Activated CD4-positive, alpha-beta T cell treated with anti-CD3 and anti-CD28 coated beads for 24 hours (primary cell): ENCODE measurements around the gene ARHGEF28.

Experiments
- DNase-seq, 2 donors: peaks; one replicate each; pipeline ENCODE4 v3.0.0-alpha.2; 2020; ENCODE audit warnings: low read depth in 2 of 2

ARHGEF28 gene

DNA sequence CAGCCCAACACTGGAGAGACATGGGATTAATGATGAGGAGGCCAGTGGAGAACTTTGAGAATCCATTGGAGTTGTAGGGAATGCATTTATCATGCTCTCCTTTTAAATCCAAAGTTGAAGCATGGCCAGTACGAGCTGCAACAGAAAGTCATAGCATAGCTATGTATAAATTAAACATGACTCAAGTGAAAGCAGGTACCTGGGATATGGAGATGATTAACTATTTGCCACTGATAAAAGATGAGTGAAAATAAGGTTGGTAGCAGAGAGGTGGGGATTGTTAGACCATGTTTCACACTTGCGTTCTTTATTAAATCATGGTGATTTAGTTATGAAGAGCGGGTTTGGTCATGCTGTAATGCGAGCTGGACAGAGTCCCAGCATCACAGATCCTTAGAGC is 189.6 kb downstream of the ARHGEF28 start:
- DNase-seq, result no peak

- DNase-seq, result no peak
Measured at GRCh38 chr5:73816656-73817420, 190.8 kb downstream of the ARHGEF28 start.

- DNase-seq, result no peak
Measured at GRCh38 chr5:73818357-73818756, 192.4 kb downstream of the ARHGEF28 start.

DNA sequence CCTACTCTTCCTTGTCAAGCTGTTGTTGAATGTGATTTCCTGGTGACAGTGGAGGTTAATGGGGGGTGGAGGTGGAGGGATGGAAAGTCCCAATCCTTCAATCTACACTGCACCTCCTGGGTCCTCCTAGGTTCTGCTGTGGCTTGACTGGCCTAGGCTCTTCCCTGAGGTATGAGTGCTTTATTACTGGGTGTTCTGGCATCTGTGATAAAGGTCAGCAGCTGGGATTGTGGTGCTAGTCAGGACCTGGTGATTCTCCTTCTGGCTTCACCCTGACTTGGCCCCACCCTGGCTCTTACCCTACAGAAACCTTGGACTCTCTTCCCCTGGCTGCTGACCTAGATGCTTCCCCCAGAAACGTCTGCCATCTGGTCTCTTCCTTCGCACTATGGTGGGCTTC is 194.3 kb downstream of the ARHGEF28 start:
- no peak for DNase-seq

DNA sequence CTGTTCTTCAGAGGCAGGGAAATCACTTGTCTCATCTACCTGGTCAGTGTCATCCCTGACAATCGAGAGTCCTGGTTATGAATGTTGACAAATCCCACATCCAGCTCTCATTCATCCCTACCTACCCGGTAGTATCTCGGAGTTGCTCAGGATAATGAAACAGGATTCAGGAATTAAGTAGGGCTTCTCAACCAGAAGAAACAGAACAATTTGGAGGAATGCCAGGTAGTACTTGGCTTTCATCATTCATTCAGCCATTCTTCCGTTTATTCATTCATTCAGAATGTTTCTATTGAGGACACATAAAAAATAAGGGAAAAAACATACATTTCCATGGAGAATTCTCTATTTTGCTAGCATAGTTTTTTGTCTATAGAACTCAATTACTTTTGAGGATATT is 195.0 kb downstream of the ARHGEF28 start:
- no peak for DNase-seq

DNA sequence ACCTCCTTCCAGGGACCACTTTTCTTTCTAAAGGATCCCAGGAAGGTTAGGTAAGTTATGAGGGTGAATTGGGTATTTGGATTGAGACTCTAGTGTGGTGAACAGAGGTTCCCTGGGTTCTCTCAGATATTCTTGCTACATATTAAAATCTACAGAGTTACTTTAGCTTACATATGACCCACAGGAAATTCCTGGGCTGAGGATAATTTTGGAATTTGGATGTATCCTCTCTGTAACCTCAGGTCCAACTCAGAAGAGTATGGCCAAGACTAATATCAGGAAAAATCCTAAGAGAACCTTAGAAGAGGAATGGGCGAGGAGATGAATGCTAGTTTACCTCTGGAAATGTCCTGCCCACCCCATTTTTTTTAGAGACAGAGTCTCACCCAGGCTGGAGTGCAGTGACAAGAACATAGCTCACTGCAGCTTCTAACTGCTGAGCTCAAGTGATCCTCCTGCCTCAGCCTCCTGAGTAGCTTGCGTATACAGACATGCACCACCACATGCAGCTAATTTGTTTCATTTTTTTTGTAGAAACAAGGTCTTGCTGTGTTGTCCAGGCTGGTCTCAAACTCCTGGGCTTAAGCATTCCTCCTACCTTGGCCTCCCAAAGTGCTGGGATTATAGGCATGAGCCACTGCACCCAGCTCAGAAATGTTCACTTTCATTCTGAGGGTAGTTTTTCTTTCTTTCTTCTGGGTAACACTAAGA is 196.4 kb downstream of the ARHGEF28 start:
- DNase-seq, result no peak

- no peak for DNase-seq
Measured at GRCh38 chr5:73822989-73823339, 197.0 kb downstream of the ARHGEF28 start.

- no peak for DNase-seq
Measured at GRCh38 chr5:73823508-73823925, 197.5 kb downstream of the ARHGEF28 start.

DNA sequence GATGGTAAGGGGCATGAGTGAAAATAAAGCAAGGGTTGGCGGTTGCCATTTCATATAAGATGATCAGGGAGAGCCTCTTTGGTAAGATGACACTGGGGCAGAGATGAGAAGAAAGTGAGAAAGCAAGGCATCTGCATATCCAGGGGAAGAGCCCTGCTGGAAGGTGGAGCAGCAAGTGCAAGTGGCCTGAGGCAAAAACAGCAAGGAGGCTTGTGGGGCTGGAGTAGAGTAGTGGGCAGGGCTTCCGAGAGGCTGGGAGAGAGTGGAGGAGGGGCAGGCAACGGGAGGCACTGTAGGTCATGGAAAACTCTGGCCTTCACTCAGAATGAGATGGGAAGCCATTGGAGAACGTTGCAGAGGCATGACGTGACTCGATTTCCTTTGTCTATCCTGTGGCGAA is 199.2 kb downstream of the ARHGEF28 start:
- DNase-seq, result no peak

GRCh38 chr5:73825736-73826135 is 199.7 kb downstream of the ARHGEF28 start:
- DNase-seq, result no peak

- no peak for DNase-seq
Measured at GRCh38 chr5:73826301-73827105, 200.5 kb downstream of the ARHGEF28 start.

GRCh38 chr5:73827106-73827450 is 201.1 kb downstream of the ARHGEF28 start:
- no peak for DNase-seq

DNA sequence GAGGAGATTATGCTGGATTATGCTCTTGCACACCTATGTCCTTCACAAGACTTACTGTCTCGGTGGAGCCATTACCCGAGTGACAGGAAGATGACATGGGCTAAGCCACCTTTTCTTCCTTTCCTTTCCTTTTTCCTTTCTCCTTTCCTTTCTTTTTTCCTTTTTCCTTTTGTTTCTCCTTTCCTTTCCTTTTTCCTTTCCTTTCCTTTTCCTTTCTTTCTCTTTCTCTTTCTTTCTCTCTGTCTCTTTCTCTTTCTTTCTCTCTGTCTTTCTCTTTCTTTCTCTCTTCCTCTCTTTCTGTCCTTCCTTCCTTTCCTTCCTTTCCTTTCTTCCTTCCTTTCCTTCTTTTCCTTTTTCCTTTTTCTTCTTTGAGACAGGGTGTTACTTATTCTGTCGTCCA is 202.5 kb downstream of the ARHGEF28 start:
- DNase-seq, result no peak

DNA sequence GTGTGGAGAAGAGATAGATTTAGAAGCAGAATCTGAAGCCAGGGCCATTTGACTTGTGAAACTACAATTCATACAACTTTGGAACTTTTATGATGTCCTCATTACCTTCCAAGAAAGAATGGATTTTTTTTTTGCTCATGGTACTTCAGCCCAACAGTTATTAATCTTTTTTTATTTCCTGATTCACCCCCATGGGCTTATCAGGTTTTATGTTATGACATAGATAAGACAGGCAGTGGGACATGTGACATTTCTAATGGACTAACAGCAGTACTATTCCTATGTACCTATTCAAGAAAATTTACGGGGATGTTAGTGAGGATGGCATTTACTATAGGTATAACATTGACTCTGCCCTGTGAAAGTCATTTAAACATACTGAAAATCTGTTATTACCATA is 204.7 kb downstream of the ARHGEF28 start:
- DNase-seq, result no peak

DNA sequence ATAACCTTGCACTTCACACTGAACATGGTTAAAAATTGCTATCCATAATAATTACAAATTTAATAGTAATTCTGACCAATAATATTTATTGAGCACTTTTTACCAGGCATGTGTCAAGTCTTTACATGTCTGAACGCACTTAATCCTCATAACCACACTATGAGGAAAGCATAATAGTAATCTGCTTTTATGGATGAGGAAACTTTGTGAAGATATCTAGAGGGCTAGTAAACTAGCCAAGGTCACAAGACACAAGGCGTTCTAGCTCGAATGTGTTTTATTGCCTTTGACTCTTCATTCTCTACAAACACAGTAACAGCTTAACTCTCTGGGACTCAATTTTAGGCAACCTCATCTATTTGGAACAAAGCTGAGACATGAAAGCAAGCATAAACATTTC is 205.1 kb downstream of the ARHGEF28 start:
- DNase-seq, result no peak

- DNase-seq, result no peak
Measured at GRCh38 chr5:73834693-73835092, 208.7 kb downstream of the ARHGEF28 start.

GRCh38 chr5:73835726-73836125 is 209.7 kb downstream of the ARHGEF28 start:
- no peak for DNase-seq

DNA sequence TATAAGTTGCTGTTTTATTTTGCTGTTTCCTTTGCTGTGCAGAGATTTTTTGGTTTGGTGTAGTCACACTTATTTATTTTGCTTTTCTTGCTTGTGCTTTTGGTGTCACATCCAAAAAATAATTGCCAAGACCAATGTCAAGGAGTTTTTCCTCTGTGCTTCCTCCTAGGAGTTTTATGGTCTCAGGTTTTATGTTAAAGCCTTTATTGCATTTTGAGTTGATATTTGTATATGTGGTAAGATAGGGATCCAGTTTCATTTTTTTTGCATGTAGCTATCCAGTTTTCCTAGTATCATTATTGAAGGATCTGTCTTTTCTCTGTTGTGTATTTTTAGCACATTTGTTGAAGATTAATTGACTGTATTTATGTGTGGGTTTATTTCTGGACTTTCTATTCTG is 210.6 kb downstream of the ARHGEF28 start:
- no peak for DNase-seq

DNA sequence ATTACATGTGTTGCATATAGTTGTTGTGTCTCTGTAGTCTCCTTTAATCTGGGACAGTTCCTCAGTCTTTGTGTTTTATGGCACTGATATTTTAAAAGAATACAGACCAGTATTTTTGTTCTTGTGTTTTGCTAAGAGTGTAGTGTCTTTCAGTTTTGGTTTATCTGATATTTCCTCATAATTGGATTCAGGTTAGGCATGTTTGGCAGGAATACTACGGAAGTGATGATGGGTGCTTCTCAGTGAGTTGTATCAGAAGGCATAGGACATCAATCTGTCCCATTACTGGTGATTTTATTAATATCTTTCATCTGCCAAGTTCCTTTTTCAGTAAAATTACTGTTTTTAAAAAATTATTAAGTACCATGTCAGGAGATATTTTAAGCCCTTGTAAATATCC is 212.9 kb downstream of the ARHGEF28 start:
- no peak for DNase-seq

- DNase-seq, result no peak
Measured at GRCh38 chr5:73841641-73842040, 215.6 kb downstream of the ARHGEF28 start.

DNA sequence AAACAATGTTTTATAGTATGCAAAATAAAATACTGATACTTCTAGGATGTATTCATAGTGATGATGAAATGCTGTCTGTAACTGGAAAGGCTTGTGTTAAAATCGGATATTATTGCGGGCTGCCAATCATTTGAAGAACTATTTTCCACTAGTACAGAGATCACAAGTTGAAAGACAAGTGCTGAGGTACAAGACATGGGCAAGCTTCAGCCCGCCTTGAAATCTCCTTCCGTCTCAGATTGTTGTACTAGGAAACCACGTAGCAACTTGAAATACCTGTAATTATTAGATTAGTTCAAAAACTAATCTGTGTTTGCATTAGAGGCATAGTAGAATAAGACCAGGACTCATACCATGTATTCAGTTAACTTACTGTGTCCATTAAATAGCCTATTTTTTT is 218.2 kb downstream of the ARHGEF28 start:
- DNase-seq, result no peak

GRCh38 chr5:73851471-73852181 is 225.6 kb downstream of the ARHGEF28 start:
- no peak for DNase-seq
